ENCODE measurements around the gene ROBO2. TPM values are rescaled to one million over a fixed set of nuclear protein-coding genes. Genes with fewer than 3 reads are reported as not detected.

The ROBO2 gene
- total RNA-seq, 1 donor from 2014 or later: 11.0 TPM

GRCh38 chr3:77028005-77028404 lies 11.9 kb upstream of the ROBO2 start:
- Histone ChIP-seq H3K4me3 (no peak overlapping the region), H3K9me3 (no peaks in the 10 kb centered on the region), H3K27ac (no peak overlapping the region), H3K36me3 (no peaks in the 10 kb centered on the region), H3K27me3 (no peaks in the 10 kb centered on the region), H3K4me1 (no peaks in the 10 kb centered on the region)
- no peak for DNase-seq (ENCODE audit: extremely low spot score in 2 of 2)
- intact Hi-C loops (cut with DNase I): no loop called here
- no peak for TF ChIP-seq POLR2A (IDR thresholded peaks at IDR 0.05)
- TF ChIP-seq POLR2AphosphoS5 (IDR thresholded peaks at IDR 0.05; ENCODE audit: insufficient read depth in 1 of 2, low read depth in 1 of 2): no peak
- TF ChIP-seq CTCF (IDR thresholded peaks at IDR 0.05): no peak

- TF ChIP-seq POLR2A (IDR thresholded peaks at IDR 0.05) (peak in 1 of 2 donors; percentile 28), CTCF (IDR thresholded peaks at IDR 0.05) (peak in 2 of 3 experiments; percentile 58 to 65), POLR2AphosphoS5 (IDR thresholded peaks at IDR 0.05; ENCODE audit: insufficient read depth in 1 of 2, low read depth in 1 of 2) (peak; percentile 9 to 65)
Observed at GRCh38 chr3:77038468-77038929, 1.4 kb upstream of the ROBO2 start.

GRCh38 chr3:77038930-77039605 lies 831 bp upstream of the ROBO2 start:
- intact Hi-C loops (cut with DNase I): loop anchor here (10.0 kb wide), 1 partner anchor 1606 kb away; no protein-coding TSS in a partner anchor
- Histone ChIP-seq H3K9me3 (no peaks in the 10 kb centered on the region), H3K27ac (peak overlapping the region; percentile 67), H3K4me3 (peak overlapping the region; percentile 58 to 66), H3K36me3 (no peaks in the 10 kb centered on the region), H3K27me3 (no peaks in the 10 kb centered on the region), H3K4me1 (peaks cover 10% of the 10 kb centered on the region)
- TF ChIP-seq POLR2AphosphoS5 (IDR thresholded peaks at IDR 0.05; ENCODE audit: insufficient read depth in 1 of 2, low read depth in 1 of 2): no peak
- no peak for TF ChIP-seq CTCF (IDR thresholded peaks at IDR 0.05)
- TF ChIP-seq POLR2A (IDR thresholded peaks at IDR 0.05): no peak
- no peak for DNase-seq (ENCODE audit: extremely low spot score in 2 of 2)

More at GRCh38 chr3:77038468-77038929, 1.4 kb upstream of the ROBO2 start:
- Histone ChIP-seq H3K27me3 (no peaks in the 10 kb centered on the region), H3K9me3 (no peaks in the 10 kb centered on the region), H3K27ac (peak overlapping the region; percentile 67), H3K4me3 (peak overlapping the region; percentile 58 to 66), H3K4me1 (peaks cover 10% of the 10 kb centered on the region), H3K36me3 (no peaks in the 10 kb centered on the region)
- DNase-seq (ENCODE audit: extremely low spot score in 2 of 2): peak in 1 of 2 donors; percentile 90
- intact Hi-C loops (cut with DNase I): loop anchor here (10.0 kb wide), 1 partner anchor 1606 kb away; no protein-coding TSS in a partner anchor

- intact Hi-C loops (cut with DNase I): loop anchor here (10.0 kb wide), 1 partner anchor 215 kb away; no protein-coding TSS in a partner anchor
- peaks cover 10% of the 10 kb centered on the region for H3K4me1 ChIP-seq
- no peaks in the 10 kb centered on the region for H3K36me3 ChIP-seq
- TF ChIP-seq CTCF (IDR thresholded peaks at IDR 0.05) (no peak), POLR2AphosphoS5 (IDR thresholded peaks at IDR 0.05; ENCODE audit: insufficient read depth in 1 of 2, low read depth in 1 of 2) (no peak), POLR2A (IDR thresholded peaks at IDR 0.05) (no peak)
- H3K9me3 ChIP-seq: no peaks in the 10 kb centered on the region
- H3K27me3 ChIP-seq: no peaks in the 10 kb centered on the region
- peak overlapping the region; percentile 67 for H3K27ac ChIP-seq
- DNase-seq (ENCODE audit: extremely low spot score in 2 of 2): no peak
- peak overlapping the region; percentile 58 to 66 for H3K4me3 ChIP-seq
Observed at GRCh38 chr3:77040216-77040615, 317 bp downstream of the ROBO2 start.

Data from vagina (tissue), 2 donors.